ENCODE measurements around the gene LBP.

Gene LBP

DNA sequence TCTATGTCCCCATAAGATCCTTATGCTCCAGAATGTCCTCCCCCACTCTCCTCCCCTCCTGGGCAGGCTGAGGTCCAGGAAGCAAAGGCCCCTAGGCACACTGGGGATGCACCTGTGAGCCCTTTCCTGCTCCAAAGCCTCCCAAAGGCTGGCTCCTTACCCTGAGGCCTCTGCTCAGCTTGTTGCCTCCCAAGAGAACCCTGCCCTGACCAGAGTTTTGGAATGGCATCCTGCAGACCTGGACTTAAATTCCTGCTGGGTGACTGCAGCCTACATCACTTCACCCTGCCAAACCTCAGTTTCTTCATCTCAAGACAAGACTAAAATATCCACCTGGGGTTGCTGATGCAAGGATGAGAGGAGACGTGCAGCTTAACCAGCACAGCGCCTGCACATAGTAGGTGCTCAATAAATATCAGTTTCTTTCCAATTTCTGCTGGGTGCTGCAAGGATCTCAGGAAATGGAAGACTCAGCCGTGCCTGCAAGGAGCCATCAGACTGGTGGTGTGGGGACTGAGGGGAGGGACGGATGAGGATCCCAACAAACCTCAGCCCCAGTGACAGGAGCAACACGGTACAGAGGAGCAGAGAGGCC is 2.1 kb upstream of the LBP start:
- Histone ChIP-seq H3K27me3 (ENCODE audit: insufficient read depth, poor library complexity, severe bottlenecking) (no peaks in the 10 kb centered on the region), H3K4me3 (replicated peaks; ENCODE audit: insufficient read depth, low read length) (no peak overlapping the region), H3K27ac (replicated peaks) (no peak overlapping the region)
- DNase-seq (ENCODE audit: low read depth in 1 of 2, low spot score in 1 of 2) = no peak
- TF ChIP-seq, protein P1, sequence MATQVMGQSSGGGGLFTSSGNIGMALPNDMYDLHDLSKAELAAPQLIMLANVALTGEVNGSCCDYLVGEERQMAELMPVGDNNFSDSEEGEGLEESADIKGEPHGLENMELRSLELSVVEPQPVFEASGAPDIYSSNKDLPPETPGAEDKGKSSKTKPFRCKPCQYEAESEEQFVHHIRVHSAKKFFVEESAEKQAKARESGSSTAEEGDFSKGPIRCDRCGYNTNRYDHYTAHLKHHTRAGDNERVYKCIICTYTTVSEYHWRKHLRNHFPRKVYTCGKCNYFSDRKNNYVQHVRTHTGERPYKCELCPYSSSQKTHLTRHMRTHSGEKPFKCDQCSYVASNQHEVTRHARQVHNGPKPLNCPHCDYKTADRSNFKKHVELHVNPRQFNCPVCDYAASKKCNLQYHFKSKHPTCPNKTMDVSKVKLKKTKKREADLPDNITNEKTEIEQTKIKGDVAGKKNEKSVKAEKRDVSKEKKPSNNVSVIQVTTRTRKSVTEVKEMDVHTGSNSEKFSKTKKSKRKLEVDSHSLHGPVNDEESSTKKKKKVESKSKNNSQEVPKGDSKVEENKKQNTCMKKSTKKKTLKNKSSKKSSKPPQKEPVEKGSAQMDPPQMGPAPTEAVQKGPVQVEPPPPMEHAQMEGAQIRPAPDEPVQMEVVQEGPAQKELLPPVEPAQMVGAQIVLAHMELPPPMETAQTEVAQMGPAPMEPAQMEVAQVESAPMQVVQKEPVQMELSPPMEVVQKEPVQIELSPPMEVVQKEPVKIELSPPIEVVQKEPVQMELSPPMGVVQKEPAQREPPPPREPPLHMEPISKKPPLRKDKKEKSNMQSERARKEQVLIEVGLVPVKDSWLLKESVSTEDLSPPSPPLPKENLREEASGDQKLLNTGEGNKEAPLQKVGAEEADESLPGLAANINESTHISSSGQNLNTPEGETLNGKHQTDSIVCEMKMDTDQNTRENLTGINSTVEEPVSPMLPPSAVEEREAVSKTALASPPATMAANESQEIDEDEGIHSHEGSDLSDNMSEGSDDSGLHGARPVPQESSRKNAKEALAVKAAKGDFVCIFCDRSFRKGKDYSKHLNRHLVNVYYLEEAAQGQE (IDR thresholded peaks at IDR 0.05; ENCODE audit: insufficient replicate concordance, low read depth) = no peak
- TF ChIP-seq SPI1 (IDR thresholded peaks at IDR 0.05; ENCODE audit: borderline replicate concordance, low read depth) (no peak), POLR2AphosphoS5 (IDR thresholded peaks at IDR 0.05; ENCODE audit: low read depth) (no peak), GABPA (IDR thresholded peaks at IDR 0.05; ENCODE audit: low read depth) (no peak)
- TF ChIP-seq, protein P2, sequence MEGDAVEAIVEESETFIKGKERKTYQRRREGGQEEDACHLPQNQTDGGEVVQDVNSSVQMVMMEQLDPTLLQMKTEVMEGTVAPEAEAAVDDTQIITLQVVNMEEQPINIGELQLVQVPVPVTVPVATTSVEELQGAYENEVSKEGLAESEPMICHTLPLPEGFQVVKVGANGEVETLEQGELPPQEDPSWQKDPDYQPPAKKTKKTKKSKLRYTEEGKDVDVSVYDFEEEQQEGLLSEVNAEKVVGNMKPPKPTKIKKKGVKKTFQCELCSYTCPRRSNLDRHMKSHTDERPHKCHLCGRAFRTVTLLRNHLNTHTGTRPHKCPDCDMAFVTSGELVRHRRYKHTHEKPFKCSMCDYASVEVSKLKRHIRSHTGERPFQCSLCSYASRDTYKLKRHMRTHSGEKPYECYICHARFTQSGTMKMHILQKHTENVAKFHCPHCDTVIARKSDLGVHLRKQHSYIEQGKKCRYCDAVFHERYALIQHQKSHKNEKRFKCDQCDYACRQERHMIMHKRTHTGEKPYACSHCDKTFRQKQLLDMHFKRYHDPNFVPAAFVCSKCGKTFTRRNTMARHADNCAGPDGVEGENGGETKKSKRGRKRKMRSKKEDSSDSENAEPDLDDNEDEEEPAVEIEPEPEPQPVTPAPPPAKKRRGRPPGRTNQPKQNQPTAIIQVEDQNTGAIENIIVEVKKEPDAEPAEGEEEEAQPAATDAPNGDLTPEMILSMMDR (IDR thresholded peaks at IDR 0.05; ENCODE audit: insufficient read depth, low read length) = no peak

DNA sequence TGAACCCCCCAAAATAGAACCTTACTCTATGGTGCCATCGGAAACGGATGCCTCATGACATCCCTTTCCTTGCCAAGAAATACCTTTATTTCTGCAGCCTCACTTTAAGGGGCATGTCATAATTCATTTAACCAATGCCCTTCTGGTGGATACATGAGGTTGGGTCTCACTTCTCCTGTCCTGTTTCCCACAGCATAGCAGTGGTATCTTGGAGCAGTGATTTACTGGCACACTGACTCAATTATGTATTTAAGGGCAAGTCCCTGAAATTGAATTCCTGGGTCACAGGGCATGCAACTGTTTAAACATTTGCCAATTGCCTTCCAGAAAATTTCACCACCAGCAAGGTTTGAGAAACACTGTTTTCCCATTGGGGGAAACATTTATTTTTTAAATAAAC is 639 bp upstream of the LBP start:
- no peak overlapping the region for H3K27ac ChIP-seq (replicated peaks)
- DNase-seq (ENCODE audit: low read depth in 1 of 2, low spot score in 1 of 2) = no peak

DNA sequence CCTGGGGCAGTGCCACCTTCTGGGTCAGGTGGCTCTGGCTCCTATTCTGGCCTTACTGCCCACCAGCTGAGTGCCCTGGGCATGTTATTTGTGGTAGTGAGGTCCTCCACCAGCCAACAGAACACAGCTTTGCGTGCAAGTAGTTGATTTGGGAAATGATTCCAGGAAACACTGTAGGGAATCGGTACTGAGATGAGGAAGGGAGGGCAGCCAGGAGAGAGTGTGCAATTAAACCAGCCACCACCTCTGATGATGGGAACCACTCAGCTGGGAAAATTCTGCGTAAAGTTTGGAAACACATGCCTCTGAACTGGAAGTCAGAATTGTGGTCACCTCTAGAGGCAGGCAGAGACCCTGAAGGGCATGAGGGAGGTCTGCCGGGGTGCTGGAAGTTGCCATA is 459 bp downstream of the LBP start:
- DNase-seq (ENCODE audit: low read depth in 1 of 2, low spot score in 1 of 2) = no peak
- no peaks in the 10 kb centered on the region for H3K27me3 ChIP-seq (ENCODE audit: insufficient read depth, poor library complexity, severe bottlenecking)
- H3K27ac ChIP-seq (replicated peaks) = no peak overlapping the region
- TF ChIP-seq SPI1 (IDR thresholded peaks at IDR 0.05; ENCODE audit: borderline replicate concordance, low read depth) = no peak
- TF ChIP-seq, protein P2 (IDR thresholded peaks at IDR 0.05; ENCODE audit: insufficient read depth, low read length) = no peak
- no peak for TF ChIP-seq POLR2AphosphoS5 (IDR thresholded peaks at IDR 0.05; ENCODE audit: low read depth)
- TF ChIP-seq, protein P1 (IDR thresholded peaks at IDR 0.05; ENCODE audit: insufficient replicate concordance, low read depth) = no peak
- TF ChIP-seq GABPA (IDR thresholded peaks at IDR 0.05; ENCODE audit: low read depth) = no peak
- H3K4me3 ChIP-seq (replicated peaks; ENCODE audit: insufficient read depth, low read length) = no peak overlapping the region

More for the DNA sequence above, 639 bp upstream of the LBP start:
- Histone ChIP-seq H3K4me3 (replicated peaks; ENCODE audit: insufficient read depth, low read length) (no peak overlapping the region), H3K27me3 (ENCODE audit: insufficient read depth, poor library complexity, severe bottlenecking) (no peaks in the 10 kb centered on the region)
- TF ChIP-seq GABPA (IDR thresholded peaks at IDR 0.05; ENCODE audit: low read depth) = no peak
- no peak for TF ChIP-seq SPI1 (IDR thresholded peaks at IDR 0.05; ENCODE audit: borderline replicate concordance, low read depth)
- TF ChIP-seq, protein P1 (IDR thresholded peaks at IDR 0.05; ENCODE audit: insufficient replicate concordance, low read depth) = no peak
- TF ChIP-seq, protein P2 (IDR thresholded peaks at IDR 0.05; ENCODE audit: insufficient read depth, low read length) = no peak
- TF ChIP-seq POLR2AphosphoS5 (IDR thresholded peaks at IDR 0.05; ENCODE audit: low read depth) = no peak

All from HL-60 (cell line).